ENCODE measurements around the gene PARD3.
"Not testable (repeated sequence)": the region's sequence is repeated elsewhere in the genome, so short reads cannot be mapped to it uniquely, and the experiment has no call there.

Gene PARD3

GRCh38 chr10:34280599-34281374 is 534.3 kb downstream of the PARD3 start:
- H3K36me3 ChIP-seq (ENCODE audit: control insufficient read depth in 4 of 4, insufficient read depth in 4 of 4, low read length in 3 of 4) = no peaks in the 10 kb centered on the region
- 98% methylated on average over 11 of the region's 11 CpGs for WGBS (ENCODE audit: insufficient coverage)
- DNase-seq = no peak
- no peak overlapping the region for H3K4me3 ChIP-seq (ENCODE audit: control insufficient read depth in 1 of 7, extremely low read depth in 1 of 7, insufficient read depth in 4 of 7, low read depth in 2 of 7, low read length in 6 of 7)
- H3K27me3 ChIP-seq (replicated peaks in 2 of 5; ENCODE audit: control insufficient read depth in 4 of 5, insufficient read depth in 5 of 5, low read length in 4 of 5) = no peaks in the 10 kb centered on the region
- ChIA-PET POLR2A (no interaction called here), CTCF (no interaction called here)
- H3K9me3 ChIP-seq (ENCODE audit: control extremely low read depth in 1 of 5, control insufficient read depth in 4 of 5, insufficient read depth in 2 of 5, low read depth in 1 of 5, low read length in 4 of 5) = no peaks in the 10 kb centered on the region
- H3K27ac ChIP-seq (ENCODE audit: insufficient read depth in 1 of 2, low read depth in 1 of 2, low read length in 2 of 2, poor library complexity in 1 of 2, severe bottlenecking in 2 of 2) = no peak overlapping the region
- no peaks in the 10 kb centered on the region for H3K4me1 ChIP-seq (ENCODE audit: control extremely low read depth in 1 of 4, control insufficient read depth in 4 of 4, insufficient read depth in 4 of 4, low read length in 3 of 4)

GRCh38 chr10:34275626-34276130 is 539.4 kb downstream of the PARD3 start:
- H3K9me3 ChIP-seq (ENCODE audit: control extremely low read depth in 1 of 5, control insufficient read depth in 4 of 5, insufficient read depth in 2 of 5, low read depth in 1 of 5, low read length in 4 of 5) = peaks cover 0 to 2% (median 0%) of the 10 kb centered on the region in 5 experiments
- ChIA-PET POLR2A (no interaction called here), CTCF (no interaction called here)
- no peaks in the 10 kb centered on the region for H3K36me3 ChIP-seq (ENCODE audit: control insufficient read depth in 4 of 4, insufficient read depth in 4 of 4, low read length in 3 of 4)
- no peak overlapping the region for H3K4me3 ChIP-seq (ENCODE audit: control insufficient read depth in 1 of 7, extremely low read depth in 1 of 7, insufficient read depth in 4 of 7, low read depth in 2 of 7, low read length in 6 of 7)
- H3K27me3 ChIP-seq (replicated peaks in 2 of 5; ENCODE audit: control insufficient read depth in 4 of 5, insufficient read depth in 5 of 5, low read length in 4 of 5) = no peaks in the 10 kb centered on the region
- no peak for DNase-seq
- no peak overlapping the region for H3K27ac ChIP-seq (ENCODE audit: insufficient read depth in 1 of 2, low read depth in 1 of 2, low read length in 2 of 2, poor library complexity in 1 of 2, severe bottlenecking in 2 of 2)
- no peaks in the 10 kb centered on the region for H3K4me1 ChIP-seq (ENCODE audit: control extremely low read depth in 1 of 4, control insufficient read depth in 4 of 4, insufficient read depth in 4 of 4, low read length in 3 of 4)
- WGBS (ENCODE audit: insufficient coverage) = 86% methylated on average over 2 of the region's 2 CpGs

GRCh38 chr10:34274906-34275305 is 540.2 kb downstream of the PARD3 start:
- no peaks in the 10 kb centered on the region for H3K4me1 ChIP-seq (ENCODE audit: control extremely low read depth in 1 of 4, control insufficient read depth in 4 of 4, insufficient read depth in 4 of 4, low read length in 3 of 4)
- no peak overlapping the region for H3K27ac ChIP-seq (ENCODE audit: insufficient read depth in 1 of 2, low read depth in 1 of 2, low read length in 2 of 2, poor library complexity in 1 of 2, severe bottlenecking in 2 of 2)
- ChIA-PET POLR2A (no interaction called here), CTCF (no interaction called here)
- WGBS (ENCODE audit: insufficient coverage) = 100% methylated on average over 1 of the region's 3 CpGs
- H3K36me3 ChIP-seq (ENCODE audit: control insufficient read depth in 4 of 4, insufficient read depth in 4 of 4, low read length in 3 of 4) = no peaks in the 10 kb centered on the region
- H3K9me3 ChIP-seq (ENCODE audit: control extremely low read depth in 1 of 5, control insufficient read depth in 4 of 5, insufficient read depth in 2 of 5, low read depth in 1 of 5, low read length in 4 of 5) = peaks cover 0 to 2% (median 0%) of the 10 kb centered on the region in 5 experiments
- no peaks in the 10 kb centered on the region for H3K27me3 ChIP-seq (replicated peaks in 2 of 5; ENCODE audit: control insufficient read depth in 4 of 5, insufficient read depth in 5 of 5, low read length in 4 of 5)
- H3K4me3 ChIP-seq (ENCODE audit: control insufficient read depth in 1 of 7, extremely low read depth in 1 of 7, insufficient read depth in 4 of 7, low read depth in 2 of 7, low read length in 6 of 7) = no peak overlapping the region
- DNase-seq = no peak

- no peaks in the 10 kb centered on the region for H3K4me1 ChIP-seq (ENCODE audit: control extremely low read depth in 1 of 4, control insufficient read depth in 4 of 4, insufficient read depth in 4 of 4, low read length in 3 of 4)
- DNase-seq = no peak
- ChIA-PET CTCF (interaction anchor here (1.2 kb wide), 1 partner anchor 9 kb away, joined by 3 read pairs; no protein-coding TSS in a partner anchor), POLR2A (interaction anchor here (0.7 kb wide), 1 partner anchor 36 kb away, joined by 3 read pairs; no protein-coding TSS in a partner anchor)
- no peaks in the 10 kb centered on the region for H3K27me3 ChIP-seq (replicated peaks in 2 of 5; ENCODE audit: control insufficient read depth in 4 of 5, insufficient read depth in 5 of 5, low read length in 4 of 5)
- H3K36me3 ChIP-seq (ENCODE audit: control insufficient read depth in 4 of 4, insufficient read depth in 4 of 4, low read length in 3 of 4) = no peaks in the 10 kb centered on the region
- WGBS (ENCODE audit: insufficient coverage) = no CpG with 5 or more reads among the region's 1 CpG
- H3K27ac ChIP-seq (ENCODE audit: insufficient read depth in 1 of 2, low read depth in 1 of 2, low read length in 2 of 2, poor library complexity in 1 of 2, severe bottlenecking in 2 of 2) = no peak overlapping the region
- H3K4me3 ChIP-seq (ENCODE audit: control insufficient read depth in 1 of 7, extremely low read depth in 1 of 7, insufficient read depth in 4 of 7, low read depth in 2 of 7, low read length in 6 of 7) = no peak overlapping the region
- peaks cover 0 to 2% (median 0%) of the 10 kb centered on the region in 5 experiments for H3K9me3 ChIP-seq (ENCODE audit: control extremely low read depth in 1 of 5, control insufficient read depth in 4 of 5, insufficient read depth in 2 of 5, low read depth in 1 of 5, low read length in 4 of 5)
Observed at GRCh38 chr10:34273340-34273739, 541.8 kb downstream of the PARD3 start.

GRCh38 chr10:34272316-34272715 is 542.8 kb downstream of the PARD3 start:
- CTCF ChIA-PET = no interaction called here
- Histone ChIP-seq H3K36me3 (ENCODE audit: control insufficient read depth in 4 of 4, insufficient read depth in 4 of 4, low read length in 3 of 4) (no peaks in the 10 kb centered on the region), H3K9me3 (ENCODE audit: control extremely low read depth in 1 of 5, control insufficient read depth in 4 of 5, insufficient read depth in 2 of 5, low read depth in 1 of 5, low read length in 4 of 5) (peaks cover 0 to 2% (median 0%) of the 10 kb centered on the region in 5 experiments), H3K27ac (ENCODE audit: insufficient read depth in 1 of 2, low read depth in 1 of 2, low read length in 2 of 2, poor library complexity in 1 of 2, severe bottlenecking in 2 of 2) (no peak overlapping the region), H3K27me3 (replicated peaks in 2 of 5; ENCODE audit: control insufficient read depth in 4 of 5, insufficient read depth in 5 of 5, low read length in 4 of 5) (no peaks in the 10 kb centered on the region), H3K4me1 (ENCODE audit: control extremely low read depth in 1 of 4, control insufficient read depth in 4 of 4, insufficient read depth in 4 of 4, low read length in 3 of 4) (no peaks in the 10 kb centered on the region), H3K4me3 (ENCODE audit: control insufficient read depth in 1 of 7, extremely low read depth in 1 of 7, insufficient read depth in 4 of 7, low read depth in 2 of 7, low read length in 6 of 7) (no peak overlapping the region)
- DNase-seq = no peak
- POLR2A ChIA-PET = no interaction called here
- 100% methylated on average over 3 of the region's 3 CpGs for WGBS (ENCODE audit: insufficient coverage)

- H3K4me1 ChIP-seq (ENCODE audit: control extremely low read depth in 1 of 4, control insufficient read depth in 4 of 4, insufficient read depth in 4 of 4, low read length in 3 of 4); H3K9me3 ChIP-seq (ENCODE audit: control extremely low read depth in 1 of 5, control insufficient read depth in 4 of 5, insufficient read depth in 2 of 5, low read depth in 1 of 5, low read length in 4 of 5); H3K4me3 ChIP-seq (ENCODE audit: control insufficient read depth in 1 of 7, extremely low read depth in 1 of 7, insufficient read depth in 4 of 7, low read depth in 2 of 7, low read length in 6 of 7); POLR2A ChIA-PET; H3K27ac ChIP-seq (ENCODE audit: insufficient read depth in 1 of 2, low read depth in 1 of 2, low read length in 2 of 2, poor library complexity in 1 of 2, severe bottlenecking in 2 of 2); CTCF ChIA-PET; H3K27me3 ChIP-seq (replicated peaks in 2 of 5; ENCODE audit: control insufficient read depth in 4 of 5, insufficient read depth in 5 of 5, low read length in 4 of 5); H3K36me3 ChIP-seq (ENCODE audit: control insufficient read depth in 4 of 4, insufficient read depth in 4 of 4, low read length in 3 of 4); DNase-seq: not testable (repeated sequence)
- WGBS (ENCODE audit: insufficient coverage) = no CpG with 5 or more reads among the region's 2 CpGs
Observed at GRCh38 chr10:34268410-34268809, 546.7 kb downstream of the PARD3 start.

GRCh38 chr10:34262985-34263384 is 552.1 kb downstream of the PARD3 start:
- H3K4me1 ChIP-seq (ENCODE audit: control extremely low read depth in 1 of 4, control insufficient read depth in 4 of 4, insufficient read depth in 4 of 4, low read length in 3 of 4) = no peaks in the 10 kb centered on the region
- H3K27ac ChIP-seq (ENCODE audit: insufficient read depth in 1 of 2, low read depth in 1 of 2, low read length in 2 of 2, poor library complexity in 1 of 2, severe bottlenecking in 2 of 2) = no peak overlapping the region
- H3K27me3 ChIP-seq (replicated peaks in 2 of 5; ENCODE audit: control insufficient read depth in 4 of 5, insufficient read depth in 5 of 5, low read length in 4 of 5) = no peaks in the 10 kb centered on the region
- H3K9me3 ChIP-seq (ENCODE audit: control extremely low read depth in 1 of 5, control insufficient read depth in 4 of 5, insufficient read depth in 2 of 5, low read depth in 1 of 5, low read length in 4 of 5) = peaks cover 0 to 5% (median 0%) of the 10 kb centered on the region in 5 experiments
- DNase-seq = peak in 1 of 3 donors; percentile 2
- POLR2A ChIA-PET = no interaction called here
- H3K36me3 ChIP-seq (ENCODE audit: control insufficient read depth in 4 of 4, insufficient read depth in 4 of 4, low read length in 3 of 4) = no peaks in the 10 kb centered on the region
- no peak overlapping the region for H3K4me3 ChIP-seq (ENCODE audit: control insufficient read depth in 1 of 7, extremely low read depth in 1 of 7, insufficient read depth in 4 of 7, low read depth in 2 of 7, low read length in 6 of 7)
- CTCF ChIA-PET = no interaction called here
- WGBS (ENCODE audit: insufficient coverage) = 100% methylated on average over 1 of the region's 1 CpG
